Neural cell (in vitro differentiated cells): ENCODE results near the gene CP. TPM values are rescaled to one million over a fixed set of nuclear protein-coding genes. Genes with fewer than 3 reads are reported as not detected.

Source experiments
- H2AFZ ChIP-seq: fragments of 200-600, 300-800 bp; sonication (generic), shearing (Covaris generic); 2 replicates; pipeline ENCODE4 v1.6.0; 2014; ENCODE audit warnings: low read depth, mild to moderate bottlenecking, antibody characterized with exemption, low read length, moderate library complexity
- H3F3A ChIP-seq: fragments of 200-600 bp; shearing (Covaris generic); 2 replicates; pipeline ENCODE4 v1.6.1; 2016; ENCODE audit warnings: mild to moderate bottlenecking, moderate library complexity, mixed read lengths, antibody characterized with exemption, low read length; ENCODE audit not compliant: insufficient read depth, poor library complexity, severe bottlenecking
- H3K27ac ChIP-seq: fragments of 200-600, 300-800 bp; sonication (generic), shearing (Covaris generic); 2 replicates; pipeline ENCODE4 v1.5.1; 2014; ENCODE audit warnings: mild to moderate bottlenecking, low read length, moderate library complexity
- H3K27me3 ChIP-seq: fragments of 300-800, 200-600 bp; sonication (generic), shearing (Covaris generic); 2 replicates; pipeline ENCODE4 v1.6.0; 2014; ENCODE audit warnings: mild to moderate bottlenecking, low read depth, low read length, moderate library complexity; ENCODE audit not compliant: insufficient read depth
- H3K36me3 ChIP-seq: fragments of 300-800, 200-600 bp; sonication (generic), shearing (Covaris generic); 2 replicates; pipeline ENCODE4 v1.5.1; 2014; ENCODE audit warnings: mild to moderate bottlenecking, antibody characterized with exemption, low read length, moderate library complexity; ENCODE audit not compliant: insufficient read depth
- H3K4me2 ChIP-seq: fragments of 300-800, 200-600 bp; sonication (generic), shearing (Covaris generic); 2 replicates; pipeline ENCODE4 v1.6.0; 2014; ENCODE audit warnings: mild to moderate bottlenecking, low read length
- H3K4me3 ChIP-seq: fragments of 300-800, 200-600 bp; sonication (generic), shearing (Covaris generic); 2 replicates; pipeline ENCODE4 v1.5.1; 2014; ENCODE audit warnings: mild to moderate bottlenecking, low read length, moderate library complexity
- H3K79me2 ChIP-seq: fragments of 200-600 bp; shearing (Covaris generic); replicated peaks from 2 replicates; pipeline ENCODE4 v1.6.0; 2014; ENCODE audit warnings: mild to moderate bottlenecking, low read length, moderate library complexity; ENCODE audit not compliant: insufficient read depth
- H3K9ac ChIP-seq: fragments of 300-800, 200-600 bp; sonication (generic), shearing (Covaris generic); 2 replicates; pipeline ENCODE4 v1.6.1; 2016; ENCODE audit warnings: mild to moderate bottlenecking, low read length, mixed read lengths
- H3K9me2 ChIP-seq: fragments of 200-600 bp; shearing (Covaris generic); 2 replicates; pipeline ENCODE4 v1.6.1; 2016; ENCODE audit warnings: mild to moderate bottlenecking, low read length, mixed read lengths; ENCODE audit not compliant: insufficient read depth
- H3K9me3 ChIP-seq: fragments of 200-600, 300-800 bp; sonication (generic), shearing (Covaris generic); 2 replicates; pipeline ENCODE4 v1.6.1; 2016; ENCODE audit warnings: mild to moderate bottlenecking, mixed run types, low read length, moderate library complexity, mixed read lengths
- H4K20me1 ChIP-seq: fragments of 200-600 bp; shearing (Covaris generic); 2 replicates; pipeline ENCODE4 v1.6.1; 2016; ENCODE audit warnings: mild to moderate bottlenecking, mixed run types; ENCODE audit not compliant: insufficient read depth
- CTCF ChIP-seq: fragments of 450-650 bp; IDR thresholded peaks from 2 replicates; pipeline ENCODE4 v1.5.1; 2014; ENCODE audit warnings: antibody characterized with exemption, mild to moderate bottlenecking, moderate library complexity; ENCODE audit not compliant: poor library complexity, severe bottlenecking
- EP300 ChIP-seq: fragments of 450-650 bp; conservative IDR thresholded peaks from 2 replicates; pipeline ENCODE4 v1.6.1; 2014; ENCODE audit warnings: antibody characterized with exemption, mild to moderate bottlenecking, moderate library complexity; ENCODE audit not compliant: poor library complexity, severe bottlenecking
- EZH2 ChIP-seq: fragments of 200-600, 300-800 bp; shearing (Covaris generic), sonication (generic); IDR thresholded peaks from 2 replicates; pipeline ENCODE4 v1.6.1; 2014; ENCODE audit warnings: antibody characterized with exemption, low read length, borderline replicate concordance, mild to moderate bottlenecking; ENCODE audit not compliant: insufficient read depth, poor library complexity, severe bottlenecking
- MXI1 ChIP-seq: fragments of 450-650 bp; conservative IDR thresholded peaks from 2 replicates; pipeline ENCODE4 v1.6.1; 2014; ENCODE audit warnings: antibody characterized with exemption, mild to moderate bottlenecking; ENCODE audit not compliant: poor library complexity, severe bottlenecking
- POLR2AphosphoS5 ChIP-seq: IDR thresholded peaks from 2 replicates; pipeline ENCODE4 v1.6.1; 2012
- RAD21 ChIP-seq: fragments of 450-650 bp; conservative IDR thresholded peaks from 2 replicates; pipeline ENCODE4 v1.6.1; 2014; ENCODE audit warnings: antibody characterized with exemption, mild to moderate bottlenecking, moderate library complexity
- SMC3 ChIP-seq: fragments of 450-650 bp; conservative IDR thresholded peaks from 2 replicates; pipeline ENCODE4 v1.6.1; 2014; ENCODE audit warnings: antibody characterized with exemption, mild to moderate bottlenecking, moderate library complexity; ENCODE audit not compliant: poor library complexity
- TAF1 ChIP-seq: IDR thresholded peaks from 2 replicates; pipeline ENCODE4 v1.6.1; 2012; ENCODE audit warnings: low read depth
- polyA plus RNA-seq: library from polyadenylated mRNA; depleted of rRNA; stranded (reverse); fragments of >200 nt; gene quantifications from 2 replicates; pipeline ENCODE4 v1.2.3, GENCODE V29; 2014
- TF ChIP-seq, protein P1 (sequence below): IDR thresholded peaks from 2 replicates; pipeline ENCODE4 v1.6.1; 2012; ENCODE audit warnings: borderline replicate concordance

The CP gene
- polyA plus RNA-seq, 1 donor from 2014 or later = not detected

DNA sequence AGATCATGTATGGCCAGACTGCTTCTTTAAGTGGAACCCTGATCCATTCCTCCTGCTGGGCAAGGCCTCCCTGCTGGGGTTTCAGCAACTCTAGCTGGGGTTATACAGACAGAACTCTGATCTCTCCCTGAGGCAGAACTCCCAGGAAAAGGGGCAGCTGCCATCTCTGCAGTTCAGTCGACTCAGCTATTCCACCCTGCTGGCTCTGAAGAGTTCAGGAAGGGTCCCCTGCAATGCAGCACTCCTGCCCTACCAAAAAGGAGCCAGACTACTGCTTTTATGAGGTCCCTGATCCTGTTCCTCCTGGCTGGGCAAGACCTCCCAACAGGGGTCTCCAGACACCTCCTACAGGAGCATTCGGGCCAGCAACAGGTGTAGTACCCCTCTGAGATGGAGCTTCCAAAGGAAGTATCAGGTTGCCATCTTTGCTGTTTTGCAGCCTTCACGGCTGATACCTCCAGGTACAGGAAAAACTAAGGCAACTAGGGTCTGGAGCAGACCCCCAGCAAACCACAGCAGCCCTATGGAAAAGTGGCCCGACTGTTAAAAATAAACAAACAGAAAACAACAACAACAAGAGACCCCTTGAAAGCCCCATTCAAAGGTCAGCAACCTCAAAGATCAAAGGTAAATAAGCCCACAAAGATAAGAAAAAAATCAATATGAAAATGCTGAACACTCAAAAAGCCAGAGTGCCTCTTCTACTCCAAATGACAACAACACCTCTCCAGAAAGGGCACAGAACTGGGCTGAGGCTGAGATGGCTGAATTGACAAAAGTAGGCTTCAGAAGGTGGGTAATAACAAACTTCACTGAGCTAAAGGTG is 14.2 kb upstream of the CP start:
- Histone ChIP-seq H3K27ac (no peak overlapping the region), H3K27me3 (no peaks in the 10 kb centered on the region), H3K9me3 (no peaks in the 10 kb centered on the region), H2AFZ (no peak overlapping the region), H3K79me2 (no peaks in the 10 kb centered on the region), H4K20me1 (no peaks in the 10 kb centered on the region), H3K36me3 (no peaks in the 10 kb centered on the region), H3K9ac (no peak overlapping the region), H3K9me2 (no peaks in the 10 kb centered on the region), H3K4me2 (no peak overlapping the region), H3K4me3 (no peak overlapping the region), H3F3A (no peaks in the 10 kb centered on the region)
- TF ChIP-seq EZH2 (no peak), RAD21 (no peak), MXI1 (no peak), SMC3 (no peak), TAF1 (no peak), EP300 (no peak), POLR2AphosphoS5 (no peak), CTCF (no peak)
- TF ChIP-seq, protein P1, sequence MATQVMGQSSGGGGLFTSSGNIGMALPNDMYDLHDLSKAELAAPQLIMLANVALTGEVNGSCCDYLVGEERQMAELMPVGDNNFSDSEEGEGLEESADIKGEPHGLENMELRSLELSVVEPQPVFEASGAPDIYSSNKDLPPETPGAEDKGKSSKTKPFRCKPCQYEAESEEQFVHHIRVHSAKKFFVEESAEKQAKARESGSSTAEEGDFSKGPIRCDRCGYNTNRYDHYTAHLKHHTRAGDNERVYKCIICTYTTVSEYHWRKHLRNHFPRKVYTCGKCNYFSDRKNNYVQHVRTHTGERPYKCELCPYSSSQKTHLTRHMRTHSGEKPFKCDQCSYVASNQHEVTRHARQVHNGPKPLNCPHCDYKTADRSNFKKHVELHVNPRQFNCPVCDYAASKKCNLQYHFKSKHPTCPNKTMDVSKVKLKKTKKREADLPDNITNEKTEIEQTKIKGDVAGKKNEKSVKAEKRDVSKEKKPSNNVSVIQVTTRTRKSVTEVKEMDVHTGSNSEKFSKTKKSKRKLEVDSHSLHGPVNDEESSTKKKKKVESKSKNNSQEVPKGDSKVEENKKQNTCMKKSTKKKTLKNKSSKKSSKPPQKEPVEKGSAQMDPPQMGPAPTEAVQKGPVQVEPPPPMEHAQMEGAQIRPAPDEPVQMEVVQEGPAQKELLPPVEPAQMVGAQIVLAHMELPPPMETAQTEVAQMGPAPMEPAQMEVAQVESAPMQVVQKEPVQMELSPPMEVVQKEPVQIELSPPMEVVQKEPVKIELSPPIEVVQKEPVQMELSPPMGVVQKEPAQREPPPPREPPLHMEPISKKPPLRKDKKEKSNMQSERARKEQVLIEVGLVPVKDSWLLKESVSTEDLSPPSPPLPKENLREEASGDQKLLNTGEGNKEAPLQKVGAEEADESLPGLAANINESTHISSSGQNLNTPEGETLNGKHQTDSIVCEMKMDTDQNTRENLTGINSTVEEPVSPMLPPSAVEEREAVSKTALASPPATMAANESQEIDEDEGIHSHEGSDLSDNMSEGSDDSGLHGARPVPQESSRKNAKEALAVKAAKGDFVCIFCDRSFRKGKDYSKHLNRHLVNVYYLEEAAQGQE = no peak

- Histone ChIP-seq H3K27ac (no peak overlapping the region), H4K20me1 (no peaks in the 10 kb centered on the region), H2AFZ (no peak overlapping the region), H3K79me2 (no peaks in the 10 kb centered on the region), H3F3A (no peaks in the 10 kb centered on the region), H3K27me3 (no peaks in the 10 kb centered on the region), H3K9me2 (no peaks in the 10 kb centered on the region), H3K4me2 (no peak overlapping the region), H3K4me3 (no peak overlapping the region), H3K36me3 (no peaks in the 10 kb centered on the region), H3K9me3 (no peaks in the 10 kb centered on the region), H3K9ac (no peak overlapping the region)
- no peak for TF ChIP-seq TAF1
- no peak for TF ChIP-seq EP300
- TF ChIP-seq, protein P1 = no peak
- TF ChIP-seq EZH2 = no peak
- TF ChIP-seq SMC3 = no peak
- no peak for TF ChIP-seq POLR2AphosphoS5
- no peak for TF ChIP-seq RAD21
- no peak for TF ChIP-seq CTCF
- no peak for TF ChIP-seq MXI1
Observed at GRCh38 chr3:149234671-149235245, 13.1 kb upstream of the CP start.
